Bronchus fibroblast of lung (primary cell): ENCODE data around the gene NADK2. TPM values are rescaled to one million over a fixed set of nuclear protein-coding genes. Genes with fewer than 3 reads are reported as not detected.

Source experiments
- total RNA-seq: library from RNA; depleted of rRNA; stranded (reverse); fragments of >200 nt; gene quantifications from 2 replicates; pipeline ENCODE4 v1.2.3, GENCODE V29; 2015

Gene NADK2, protein sequence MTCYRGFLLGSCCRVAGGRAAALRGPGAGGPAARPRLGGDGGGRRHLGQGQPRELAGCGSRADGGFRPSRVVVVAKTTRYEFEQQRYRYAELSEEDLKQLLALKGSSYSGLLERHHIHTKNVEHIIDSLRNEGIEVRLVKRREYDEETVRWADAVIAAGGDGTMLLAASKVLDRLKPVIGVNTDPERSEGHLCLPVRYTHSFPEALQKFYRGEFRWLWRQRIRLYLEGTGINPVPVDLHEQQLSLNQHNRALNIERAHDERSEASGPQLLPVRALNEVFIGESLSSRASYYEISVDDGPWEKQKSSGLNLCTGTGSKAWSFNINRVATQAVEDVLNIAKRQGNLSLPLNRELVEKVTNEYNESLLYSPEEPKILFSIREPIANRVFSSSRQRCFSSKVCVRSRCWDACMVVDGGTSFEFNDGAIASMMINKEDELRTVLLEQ
- 14.7 and 17.7 TPM in 2 replicates for total RNA-seq

DNA sequence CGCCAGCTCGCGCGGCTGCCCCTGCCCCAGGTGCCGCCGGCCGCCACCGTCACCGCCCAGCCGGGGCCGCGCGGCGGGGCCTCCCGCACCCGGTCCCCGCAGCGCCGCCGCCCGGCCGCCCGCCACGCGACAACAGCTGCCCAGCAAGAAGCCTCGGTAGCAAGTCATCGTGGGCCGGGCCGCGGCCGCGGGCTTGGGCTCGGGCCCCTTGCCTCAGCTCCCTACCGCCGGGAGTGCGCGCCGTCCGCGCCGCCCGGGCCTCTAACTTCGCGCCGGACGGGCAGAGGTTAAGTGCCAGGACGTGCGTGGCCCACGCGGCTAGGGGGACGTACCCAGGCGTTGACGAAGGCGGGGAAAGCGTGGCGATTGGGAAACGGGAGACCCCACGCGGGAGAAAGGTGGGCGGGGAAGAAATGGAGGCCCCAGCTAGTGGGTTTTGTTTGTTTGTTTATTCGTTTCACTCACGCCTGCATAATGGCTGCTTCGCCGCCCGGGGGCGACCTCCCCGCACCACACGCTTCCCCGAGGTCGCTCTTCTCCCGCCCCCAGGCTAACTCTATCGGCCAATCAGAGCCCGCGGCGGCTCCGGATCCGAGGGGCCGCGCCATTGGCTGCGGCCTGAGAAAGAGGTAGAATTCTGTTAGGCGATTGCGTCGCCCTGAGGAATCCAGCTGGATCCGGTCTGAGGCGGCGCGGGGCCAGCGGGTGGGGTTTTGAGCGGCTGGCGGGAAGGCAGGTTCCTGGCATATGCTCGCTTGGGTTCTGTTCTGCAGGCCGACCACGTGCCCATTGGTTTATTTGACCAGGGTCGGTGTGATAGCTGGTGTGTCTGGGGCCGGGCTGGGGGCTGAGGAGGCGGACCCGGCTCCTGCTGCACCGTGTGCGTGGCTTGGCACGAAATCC lies at the start of gene NADK2:
TSS of gene NADK2 (minus strand) at position 295 of the 903 bp plus-strand sequence. CDS start at position 168, 127 bp downstream.

DNA sequence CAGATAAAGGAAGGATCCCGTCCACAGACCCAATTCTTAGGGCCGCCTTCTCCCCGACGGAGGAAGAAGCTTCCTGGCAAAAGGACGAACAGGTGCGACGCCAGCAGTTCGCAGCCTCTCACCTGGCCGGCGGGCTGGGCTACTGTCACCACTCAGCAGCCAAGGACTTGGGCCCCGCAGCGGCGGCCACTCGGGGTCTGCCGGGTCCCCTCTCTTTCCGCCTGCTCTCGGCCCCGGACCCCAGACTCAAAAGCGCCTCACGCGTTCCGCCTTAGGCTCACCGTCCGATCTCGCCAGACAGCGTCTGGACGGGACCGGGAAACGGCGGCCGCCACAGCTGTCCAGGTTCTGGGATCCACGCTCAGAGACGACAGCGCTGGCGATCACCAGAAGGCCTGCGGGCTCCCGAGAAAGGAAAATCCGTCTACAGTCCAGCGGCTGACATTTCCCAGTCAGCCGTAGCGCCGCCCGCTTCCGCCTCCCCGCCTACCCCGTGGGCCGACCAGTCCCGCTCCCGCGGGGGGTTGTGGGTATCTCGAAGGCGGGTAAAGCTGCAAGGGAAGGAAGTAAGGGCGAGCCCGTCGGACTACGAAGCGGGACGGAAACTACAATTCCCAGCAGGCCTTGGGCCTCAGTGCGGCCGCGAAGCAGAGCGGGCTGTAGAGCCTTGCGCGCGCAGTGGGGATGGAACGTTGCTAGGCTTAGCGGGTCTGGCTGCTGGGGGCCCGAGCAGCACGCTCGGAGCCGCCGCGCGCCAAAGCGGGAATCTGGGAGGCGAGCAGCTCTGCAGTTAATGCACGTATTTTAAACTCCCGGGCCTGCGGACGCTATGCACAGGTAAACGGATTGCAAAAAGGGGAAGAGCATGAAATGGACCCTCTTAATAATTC lies 90.0 kb downstream of the NADK2 start, which contains the start of the genes LMBRD2 and SKP2:
TSS of gene LMBRD2 (minus strand) at position 454 of the 890 bp plus-strand sequence. CDS start 8,538 bp downstream, outside the sequence.
TSS of gene SKP2 (plus strand) at position 678 of the 890 bp plus-strand sequence. CDS start at position 830, 152 bp downstream.

Other genes starting within 250 kb of the NADK2 start
- not detected in 2 replicates for gene UGT3A2, start 175.0 kb downstream of the NADK2 start, total RNA-seq
- 3.6 and 4.5 TPM in 2 replicates for gene LMBRD2, start 90.0 kb downstream of the NADK2 start, total RNA-seq
- 27.7 and 35.1 TPM in 2 replicates for gene SKP2, start 89.8 kb downstream of the NADK2 start, total RNA-seq
- gene RANBP3L, start 60.0 kb upstream of the NADK2 start, total RNA-seq: not detected in 2 replicates